ENCODE data around the gene ADAMTS15. TPM values are rescaled to one million over a fixed set of nuclear protein-coding genes. Genes with fewer than 3 reads are reported as not detected.

ADAMTS15 gene
- total RNA-seq, 1 donor from 2014 or later = 45.6 TPM

GRCh38 chr11:130416530-130416882 is 31.9 kb upstream of the ADAMTS15 start:
- no peak for ATAC-seq
- intact Hi-C loops (cut with DNase I) = no loop called here
- peak; percentile 18 for DNase-seq (ENCODE audit: missing footprints)

DNA sequence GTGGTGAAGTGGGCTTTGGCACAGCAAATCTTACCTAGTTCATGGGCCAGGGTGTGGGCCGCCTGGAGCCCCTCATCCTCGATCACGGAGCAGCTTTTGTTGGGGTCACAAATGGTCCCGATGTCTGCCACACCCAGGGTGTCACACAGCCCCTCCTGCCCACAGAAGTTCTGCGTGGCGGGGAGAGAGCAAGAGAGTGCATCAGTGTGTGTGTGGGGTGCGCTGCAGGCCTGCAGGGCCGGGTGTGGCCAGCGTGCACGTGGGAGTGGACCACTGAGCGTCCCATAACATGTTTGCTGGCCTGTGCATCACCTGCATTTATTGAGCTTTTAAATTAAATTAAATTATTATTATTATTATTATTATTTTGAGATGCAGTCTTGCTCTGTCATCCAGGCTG is 31.5 kb upstream of the ADAMTS15 start:
- intact Hi-C loops (cut with DNase I) = no loop called here
- DNase-seq (ENCODE audit: missing footprints) (peak; percentile 22), ATAC-seq (no peak)

- no peak for ATAC-seq
- intact Hi-C loops (cut with DNase I) = no loop called here
These were observed 30.2 kb upstream of the ADAMTS15 start for GRCh38 chr11:130418210-130418609.

DNA sequence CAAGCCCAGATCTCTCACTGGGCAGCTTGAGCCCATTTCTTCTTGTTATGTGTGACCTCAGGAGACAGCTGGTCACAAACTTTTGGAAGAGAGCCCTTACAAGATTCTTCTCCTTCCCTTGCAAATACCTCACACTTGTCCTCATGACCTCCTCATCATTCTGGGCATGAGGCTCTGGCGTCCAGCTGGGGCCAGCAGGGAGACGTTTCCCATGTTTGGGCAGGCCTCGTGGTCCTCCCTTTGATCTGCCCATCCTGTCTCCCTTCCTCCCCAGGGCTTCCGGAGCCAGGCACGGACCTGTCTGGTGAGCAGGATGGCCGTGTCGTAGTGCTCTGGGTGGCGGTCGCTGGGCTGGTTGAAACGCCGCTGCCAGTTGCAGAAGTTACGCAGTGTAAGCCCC is 29.7 kb upstream of the ADAMTS15 start:
- intact Hi-C loops (cut with DNase I) = no loop called here
- DNase-seq (ENCODE audit: missing footprints) (no peak), ATAC-seq (peak; percentile 12)

More at GRCh38 chr11:130418210-130418609, 30.2 kb upstream of the ADAMTS15 start:
- DNase-seq (ENCODE audit: missing footprints) = peak; percentile 57

- intact Hi-C loops (cut with DNase I) = no loop called here
- peak; percentile 48 for ATAC-seq
- DNase-seq (ENCODE audit: missing footprints) = no peak
These were observed 27.8 kb upstream of the ADAMTS15 start for GRCh38 chr11:130420478-130421198.

- intact Hi-C loops (cut with DNase I) = no loop called here
- DNase-seq (ENCODE audit: missing footprints) (peak; percentile 28), ATAC-seq (no peak)
These were observed 27.3 kb upstream of the ADAMTS15 start for GRCh38 chr11:130421199-130421585.

DNA sequence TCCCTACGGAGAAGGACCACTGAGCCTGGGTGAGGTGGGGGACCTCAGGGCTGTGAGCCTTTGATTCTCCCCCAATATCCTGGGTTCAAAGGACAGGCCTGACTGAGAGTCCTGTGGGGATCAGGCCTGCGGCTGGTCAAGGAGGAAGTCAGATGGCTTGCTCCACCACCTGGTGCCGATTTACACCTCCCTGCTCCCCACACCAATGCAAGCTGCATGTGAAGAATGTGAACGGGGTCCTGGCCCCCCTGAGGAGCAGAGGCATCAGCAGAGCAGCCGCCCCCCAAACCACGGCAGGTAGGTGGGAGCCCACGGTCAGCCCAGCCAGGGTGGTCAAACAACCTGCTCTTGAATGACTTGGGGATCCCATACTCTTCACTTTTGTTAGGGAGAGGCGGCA is 26.7 kb upstream of the ADAMTS15 start:
- ATAC-seq (no peak), DNase-seq (ENCODE audit: missing footprints) (no peak)
- intact Hi-C loops (cut with DNase I) = no loop called here

- intact Hi-C loops (cut with DNase I) = no loop called here
- peak; percentile 44 for DNase-seq (ENCODE audit: missing footprints)
- ATAC-seq = no peak
These were observed 26.0 kb upstream of the ADAMTS15 start for GRCh38 chr11:130422251-130422995.

DNA sequence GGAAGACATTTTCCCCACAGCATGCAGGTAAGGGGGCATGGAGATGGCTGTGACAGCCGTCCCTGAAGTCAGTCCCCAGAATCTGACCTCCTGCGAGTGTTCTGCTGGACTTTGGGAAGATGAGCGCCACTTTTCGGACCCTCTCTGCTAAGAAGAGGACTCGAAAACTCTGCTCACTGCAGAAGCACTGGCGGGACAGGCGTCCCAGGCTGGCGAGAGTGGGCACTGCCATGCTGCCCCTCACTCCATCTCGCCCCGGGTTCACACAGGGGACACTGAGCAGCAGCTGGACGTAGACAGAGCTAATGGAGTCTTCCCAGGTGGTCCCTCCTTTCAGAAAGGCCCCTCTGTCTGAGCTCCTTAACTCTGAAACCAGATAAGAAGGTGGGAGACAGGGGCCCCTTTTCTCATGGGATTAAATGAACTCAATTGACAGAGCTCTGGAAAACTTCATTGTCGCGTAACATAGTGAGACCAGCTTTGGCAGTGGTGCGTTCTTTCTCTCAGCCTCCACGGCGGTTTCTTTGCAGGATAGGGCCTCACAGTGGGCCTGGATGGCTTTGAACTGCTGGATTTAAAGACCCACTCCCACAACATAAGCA is 24.8 kb upstream of the ADAMTS15 start:
- DNase-seq (ENCODE audit: missing footprints) (peak; percentile 39), ATAC-seq (no peak)
- intact Hi-C loops (cut with DNase I) = no loop called here

GRCh38 chr11:130424613-130425140 is 23.8 kb upstream of the ADAMTS15 start:
- intact Hi-C loops (cut with DNase I) = no loop called here
- no peak for ATAC-seq
- peak; percentile 55 for DNase-seq (ENCODE audit: missing footprints)

DNA sequence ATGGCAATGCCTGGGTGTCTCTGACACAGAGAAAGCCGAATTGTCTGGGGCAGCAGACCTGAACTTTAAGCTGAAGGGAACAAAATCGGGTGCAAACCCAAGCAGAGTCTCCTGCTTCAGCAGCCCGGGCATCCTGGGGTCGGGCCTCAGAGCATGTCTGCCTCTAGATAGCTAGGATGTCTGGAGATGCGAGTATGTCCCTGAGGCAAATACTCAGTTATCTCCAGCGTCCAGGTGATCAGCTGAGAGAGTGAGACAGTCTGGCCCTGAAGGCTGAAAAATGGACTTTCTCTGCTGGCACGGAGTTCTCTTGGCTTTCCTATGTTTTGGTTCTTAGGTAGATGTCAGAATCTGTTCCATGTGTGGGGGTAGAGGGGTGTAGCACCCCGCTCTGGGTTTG is 23.3 kb upstream of the ADAMTS15 start:
- ATAC-seq = no peak

DNA sequence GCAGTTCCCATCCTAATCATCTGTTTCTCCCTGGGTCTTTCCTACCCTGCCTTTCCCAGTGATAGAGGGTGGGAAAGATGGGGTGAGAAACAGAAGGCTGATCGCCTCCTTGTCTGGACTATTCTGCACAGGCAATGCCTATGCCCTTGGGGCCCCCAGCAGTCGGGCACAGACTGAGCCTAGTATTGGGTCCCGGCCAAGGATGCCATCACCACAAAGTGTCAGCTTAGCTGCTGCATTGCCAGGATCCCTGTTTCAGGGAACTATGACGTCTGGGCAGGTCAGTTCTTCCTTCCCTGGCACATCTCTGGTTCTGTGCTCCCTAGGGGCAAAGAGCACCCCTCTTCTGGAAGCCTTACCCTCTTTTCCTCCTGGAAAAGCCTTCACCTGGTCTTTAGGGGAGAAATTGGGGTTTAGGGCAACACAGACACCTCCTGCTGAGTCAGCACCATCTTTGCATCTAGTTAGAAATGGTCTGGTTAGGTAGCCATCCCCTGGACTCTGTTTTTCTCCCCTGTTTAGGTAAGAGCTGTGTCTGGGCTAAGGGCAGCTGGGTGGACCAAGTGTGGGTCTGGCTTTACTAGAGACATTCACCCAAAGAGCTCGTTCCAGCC is 22.1 kb upstream of the ADAMTS15 start:
- peak; percentile 28 for ATAC-seq
- intact Hi-C loops (cut with DNase I) = no loop called here
- peak; percentile 32 for DNase-seq (ENCODE audit: missing footprints)

More for the DNA sequence above, 23.3 kb upstream of the ADAMTS15 start:
- peak; percentile 15 for DNase-seq (ENCODE audit: missing footprints)
- intact Hi-C loops (cut with DNase I) = no loop called here

- intact Hi-C loops (cut with DNase I) = no loop called here
- peak; percentile 72 for DNase-seq (ENCODE audit: missing footprints)
- no peak for ATAC-seq
These were observed 21.6 kb upstream of the ADAMTS15 start for GRCh38 chr11:130426837-130427341.

- intact Hi-C loops (cut with DNase I) = no loop called here
- ATAC-seq (no peak), DNase-seq (ENCODE audit: missing footprints) (peak; percentile 62)
These were observed 20.7 kb upstream of the ADAMTS15 start for GRCh38 chr11:130427581-130428315.

DNA sequence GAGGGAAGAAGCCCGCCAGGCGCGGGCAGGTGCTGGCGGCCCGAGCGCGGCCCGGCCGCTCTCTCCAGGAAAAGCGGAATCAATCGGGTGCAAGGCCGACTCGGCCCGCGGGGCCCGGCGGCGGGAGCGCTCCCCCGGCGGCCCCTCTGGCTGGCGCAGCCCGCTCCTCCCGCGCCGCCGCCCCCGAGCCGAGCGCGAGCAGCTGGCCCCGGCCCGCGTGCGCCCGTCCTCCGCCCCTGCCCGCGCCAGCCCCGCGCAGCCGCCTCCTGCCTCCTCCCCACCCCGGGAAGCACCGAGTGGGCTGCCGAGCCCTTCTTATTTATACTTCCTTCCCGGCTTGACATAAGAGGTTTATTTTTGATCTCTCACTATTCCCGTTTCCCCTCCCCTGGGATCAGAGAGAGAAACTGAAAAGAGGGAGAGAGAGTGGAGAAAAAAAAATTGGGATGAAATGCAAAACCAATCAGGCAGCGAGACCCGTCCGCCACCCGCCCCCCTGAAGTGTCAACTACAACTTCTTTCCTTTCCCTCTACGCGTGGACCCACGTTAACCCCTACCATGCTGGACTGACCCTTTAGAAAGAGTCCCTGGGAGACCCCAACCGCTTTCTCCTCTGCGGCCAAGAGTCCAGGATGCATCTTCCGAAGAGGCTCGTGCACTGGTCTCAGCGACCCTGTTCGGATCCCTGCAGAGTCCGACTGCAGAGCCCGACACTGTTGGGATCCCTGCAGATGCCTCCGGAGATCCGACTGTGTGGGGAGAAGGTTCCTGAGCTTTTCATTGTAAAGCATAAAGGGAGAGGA is 19.9 kb upstream of the ADAMTS15 start, which contains the start of gene ADAMTS8:
TSS of gene ADAMTS8 (minus strand) at position 294 of the 804 bp plus-strand sequence. CDS start 323 bp downstream, outside the sequence.
- intact Hi-C loops (cut with DNase I) = no loop called here
- ATAC-seq (no peak), DNase-seq (ENCODE audit: missing footprints) (peak; percentile 57)

DNA sequence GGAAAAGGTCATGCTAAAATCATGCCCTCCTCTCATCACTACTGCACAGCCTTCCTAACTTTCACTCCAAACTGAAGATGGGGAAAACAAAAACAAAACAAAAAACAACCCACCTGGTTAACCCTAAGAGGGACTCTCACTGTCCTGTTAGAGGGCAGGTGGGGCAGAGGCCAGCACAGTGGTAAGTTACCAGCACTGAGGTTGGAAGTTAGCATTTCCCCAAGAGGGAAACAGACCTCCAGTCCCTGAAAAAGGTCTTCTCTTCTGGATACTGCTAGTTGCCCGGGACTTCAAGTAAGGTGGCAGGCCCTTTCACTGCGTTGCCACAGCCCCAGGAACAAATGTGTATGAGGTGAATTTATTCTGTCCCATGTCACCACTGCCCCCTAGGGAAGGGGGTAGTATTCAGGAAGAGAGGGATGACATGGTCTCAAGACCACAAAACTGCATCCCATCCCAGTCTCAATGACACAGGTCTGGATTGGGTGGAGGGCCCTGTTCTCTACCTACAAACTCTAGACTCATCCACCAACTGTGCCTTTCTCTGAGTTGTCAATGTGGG is 19.2 kb upstream of the ADAMTS15 start:
- intact Hi-C loops (cut with DNase I) = no loop called here
- ATAC-seq = no peak

DNA sequence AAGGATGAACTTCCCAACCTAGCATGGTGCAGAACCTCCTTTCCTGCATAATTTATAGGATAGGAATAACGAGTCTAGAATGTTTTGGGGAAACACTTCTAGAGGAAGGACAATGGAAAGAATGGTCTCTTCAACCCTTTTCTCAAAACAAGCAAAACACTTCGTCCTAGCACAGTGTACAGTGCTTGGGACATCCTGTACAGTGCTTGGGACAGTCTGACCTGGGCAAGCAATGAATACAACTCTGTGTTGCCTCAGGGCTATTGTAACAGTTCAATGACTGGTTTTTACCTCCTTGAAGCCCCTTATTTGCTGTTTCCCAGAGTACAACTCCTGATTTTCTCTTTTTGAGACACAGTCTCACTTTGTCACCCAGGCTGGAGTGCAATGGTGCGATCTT is 18.5 kb upstream of the ADAMTS15 start:
- no peak for ATAC-seq
- DNase-seq (ENCODE audit: missing footprints) = no peak
- intact Hi-C loops (cut with DNase I) = no loop called here

More for the DNA sequence above, 19.2 kb upstream of the ADAMTS15 start:
- no peak for DNase-seq (ENCODE audit: missing footprints)

All from Right ventricle myocardium inferior (tissue), 1 donor.